BLaER1 treated with 17β-estradiol and CSF1 and Interleukin-3, amounts not matched to agents 10 nM and 100 nM (cell line): Measurements from ENCODE around the gene SYCE3.
A peak's percentile ranks its signal among the peaks of the same experiment; 100 is the strongest.

ENCODE experiments used
- H3K27ac ChIP-seq, 11 experiments: shearing (Covaris generic); formaldehyde crosslinking; 2 replicates each; pipeline ENCODE4 v1.8.1; 2022
- H3K27me3 ChIP-seq, 11 experiments: shearing (Covaris generic); formaldehyde crosslinking; 2 replicates each; pipeline ENCODE4 v1.8.1; 2022
- H3K36me3 ChIP-seq, 11 experiments: shearing (Covaris generic); formaldehyde crosslinking; 2 replicates each; pipeline ENCODE4 v1.8.1; 2022
- H3K4me1 ChIP-seq, 10 experiments: shearing (Covaris generic); formaldehyde crosslinking; 2 replicates each; pipeline ENCODE4 v1.8.1; 2022
- H3K4me2 ChIP-seq, 11 experiments: shearing (Covaris generic); formaldehyde crosslinking; 2 replicates each; pipeline ENCODE4 v1.8.1; 2022
- H3K4me3 ChIP-seq, 10 experiments: shearing (Covaris generic); formaldehyde crosslinking; 2 replicates each; pipeline ENCODE4 v1.8.1; 2022
- H3K9ac ChIP-seq, 11 experiments: shearing (Covaris generic); formaldehyde crosslinking; 2 replicates each; pipeline ENCODE4 v1.8.1; 2022
- H3K9me3 ChIP-seq, 11 experiments: shearing (Covaris generic); formaldehyde crosslinking; replicated peaks in 1 of 11; 2 replicates each; pipeline ENCODE4 v1.8.1; 2022
- H4K20me1 ChIP-seq, 11 experiments: shearing (Covaris generic); formaldehyde crosslinking; 2 replicates each; pipeline ENCODE4 v1.8.1; 2022
- Cebpa-rat ChIP-seq, 11 experiments: shearing (Covaris generic); IDR thresholded peaks; 2 replicates each; pipeline ENCODE4 v1.8.1; 2022

SYCE3 gene

DNA sequence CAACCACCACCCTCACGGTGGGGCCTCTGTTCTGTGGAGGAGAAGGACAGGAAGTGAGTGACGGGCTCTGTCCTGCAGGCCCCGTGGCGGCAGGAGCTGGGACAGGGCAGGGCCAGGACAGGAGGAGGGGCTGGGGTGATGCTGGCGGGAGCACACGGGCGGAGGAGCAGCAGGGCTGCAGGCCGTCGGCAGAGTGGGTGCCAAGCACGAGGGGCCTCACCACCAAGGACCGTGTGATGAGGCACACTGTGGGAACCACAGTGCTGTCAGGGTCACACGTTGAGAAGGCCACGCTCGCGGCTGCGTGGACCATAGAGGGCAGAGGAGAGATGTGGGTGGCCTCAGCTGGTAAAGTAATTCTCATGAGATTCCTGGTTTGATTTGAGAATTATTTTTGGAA, 45.8 kb downstream of the SYCE3 start:
- peaks cover 39 to 96% (median 83%) of the 10 kb centered on the region in 11 experiments for H3K36me3 ChIP-seq

DNA sequence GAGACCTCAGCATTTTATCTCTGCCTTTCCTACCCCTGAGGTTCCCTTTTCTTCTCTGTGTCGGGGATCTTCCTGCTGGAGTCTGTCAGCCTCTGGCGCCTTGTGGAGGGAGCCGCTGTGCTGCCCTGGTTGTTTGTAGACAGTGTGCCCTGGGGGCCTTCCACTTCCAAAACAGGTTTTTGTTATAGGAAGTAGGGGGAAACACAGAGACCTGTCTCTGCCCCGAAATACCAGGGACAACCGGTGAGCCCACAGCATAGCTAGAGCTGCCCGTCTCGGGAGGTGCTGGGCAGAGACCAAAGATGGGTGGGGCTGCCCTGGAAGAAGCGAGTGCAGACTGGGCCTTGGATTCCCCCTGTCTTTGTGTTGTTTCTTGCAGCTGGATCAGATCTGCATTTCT, 46.7 kb downstream of the SYCE3 start:
- no peak for TF ChIP-seq Cebpa-rat (IDR thresholded peaks at IDR 0.05)
- Histone ChIP-seq H4K20me1 (peaks cover 0 to 79% (median 64%) of the 10 kb centered on the region in 11 experiments; a peak in 17 of 22 replicates), H3K4me1 (peaks cover 0 to 19% (median 15%) of the 10 kb centered on the region in 10 experiments; a peak in 15 of 20 replicates), H3K4me3 (no peak overlapping the region), H3K9ac (peak overlapping the region in 6 of 11 experiments; percentile 4 to 48 (median 24); a peak in 4 of 22 replicates), H3K9me3 (no peaks in the 10 kb centered on the region), H3K27ac (no peak overlapping the region), H3K36me3 (peaks cover 31 to 94% (median 80%) of the 10 kb centered on the region in 11 experiments), H3K4me2 (peak overlapping the region in 5 of 11 experiments; percentile 24 to 57 (median 36); a peak in 8 of 22 replicates), H3K27me3 (no peaks in the 10 kb centered on the region)

More for the DNA sequence above, 45.8 kb downstream of the SYCE3 start:
- Histone ChIP-seq H3K9ac (peak overlapping the region in 2 of 11 experiments; percentile 23 to 39; a peak in 2 of 22 replicates), H3K4me3 (no peak overlapping the region), H3K27me3 (no peaks in the 10 kb centered on the region), H3K9me3 (no peaks in the 10 kb centered on the region), H3K27ac (no peak overlapping the region), H4K20me1 (peaks cover 0 to 84% (median 64%) of the 10 kb centered on the region in 11 experiments; a peak in 17 of 22 replicates), H3K4me1 (peaks cover 0 to 19% (median 15%) of the 10 kb centered on the region in 10 experiments; a peak in 15 of 20 replicates), H3K4me2 (peak overlapping the region in 2 of 11 experiments; percentile 49 to 57; a peak in 2 of 22 replicates)
- TF ChIP-seq Cebpa-rat (IDR thresholded peaks at IDR 0.05) = no peak

- Histone ChIP-seq H3K4me2 (no peak overlapping the region), H3K9ac (0 out of 22 replicates have a peak overlapping the region, but pooled peaks of 2 of the 11 experiments have one; percentile 3 to 13), H3K4me1 (peaks cover 20 to 40% (median 32%) of the 10 kb centered on the region in 10 experiments), H3K27ac (no peak overlapping the region), H3K36me3 (peaks cover 11 to 82% (median 58%) of the 10 kb centered on the region in 11 experiments), H4K20me1 (peaks cover 0 to 85% (median 64%) of the 10 kb centered on the region in 11 experiments; a peak in 17 of 22 replicates), H3K4me3 (no peak overlapping the region), H3K27me3 (no peaks in the 10 kb centered on the region), H3K9me3 (no peaks in the 10 kb centered on the region)
- TF ChIP-seq Cebpa-rat (IDR thresholded peaks at IDR 0.05) = no peak
These were observed 49.5 kb downstream of the SYCE3 start for GRCh38 chr22:50513175-50513574.

GRCh38 chr22:50508897-50509296, 53.8 kb downstream of the SYCE3 start:
- Histone ChIP-seq H3K4me3 (peak overlapping the region; percentile 60 to 80 (median 70)), H4K20me1 (peaks cover 0 to 72% (median 54%) of the 10 kb centered on the region in 11 experiments; a peak in 20 of 22 replicates), H3K9me3 (no peaks in the 10 kb centered on the region), H3K4me2 (peak overlapping the region; percentile 81 to 99 (median 92)), H3K36me3 (peaks cover 16 to 60% (median 39%) of the 10 kb centered on the region in 11 experiments), H3K27ac (peak overlapping the region in 10 of 11 experiments; percentile 61 to 88 (median 83); a peak in 18 of 22 replicates), H3K4me1 (peaks cover 35 to 48% (median 44%) of the 10 kb centered on the region in 10 experiments), H3K9ac (peak overlapping the region; percentile 75 to 91 (median 86)), H3K27me3 (no peaks in the 10 kb centered on the region)
- TF ChIP-seq Cebpa-rat (IDR thresholded peaks at IDR 0.05) = no peak

DNA sequence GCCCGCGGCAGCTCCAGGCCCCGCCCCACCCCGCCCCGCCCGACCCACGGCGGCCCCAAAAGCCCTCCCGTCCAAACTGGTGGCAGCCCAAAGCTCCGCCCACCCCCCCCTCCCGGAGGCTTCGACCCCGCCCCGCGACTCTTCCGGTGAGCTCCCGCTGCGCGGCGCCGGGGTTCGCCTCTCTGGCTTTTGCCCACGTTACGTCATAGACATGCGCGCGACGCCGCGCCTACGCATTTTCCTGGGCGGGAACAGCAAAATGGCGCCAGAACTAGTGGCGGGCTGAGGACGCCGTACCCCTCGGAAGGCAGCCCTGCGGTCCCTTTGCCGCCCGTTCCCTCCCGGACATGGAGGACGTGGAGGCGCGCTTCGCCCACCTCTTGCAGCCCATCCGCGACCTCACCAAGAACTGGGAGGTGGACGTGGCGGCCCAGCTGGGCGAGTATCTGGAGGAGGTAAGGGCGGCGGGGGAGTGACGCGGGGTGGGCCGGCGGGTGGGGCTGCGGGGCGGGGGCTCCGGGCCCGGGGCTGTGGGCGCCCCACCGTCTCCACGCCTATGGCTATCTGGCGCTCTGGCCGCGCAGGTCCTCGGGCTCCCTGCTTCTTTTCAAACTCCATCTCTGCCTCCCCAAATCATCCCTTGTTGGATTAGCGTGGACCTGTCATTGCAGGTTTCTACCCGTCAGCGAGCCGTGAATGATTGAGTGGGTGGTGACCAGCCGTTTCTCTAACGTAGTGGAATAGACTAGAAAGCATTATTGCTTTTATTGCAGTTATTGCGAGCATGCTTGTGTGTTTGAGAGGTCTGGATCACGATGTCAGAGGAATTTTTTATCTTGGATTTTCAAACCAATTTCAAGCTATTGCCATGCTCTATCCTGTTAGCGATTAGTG, 54.5 kb downstream of the SYCE3 start, which contains the start of gene NCAPH2:
Gene NCAPH2, plus strand, starts transcription at position 234 of the 894 bp plus-strand sequence. Its CDS starts 114 bp downstream, at position 348.
- peaks cover 35 to 48% (median 44%) of the 10 kb centered on the region in 10 experiments for H3K4me1 ChIP-seq
- peaks cover 17 to 56% (median 36%) of the 10 kb centered on the region in 11 experiments for H3K36me3 ChIP-seq
- H3K4me2 ChIP-seq = peak within 1 kb of the TSS; percentile 94 to 100 (median 99)
- H4K20me1 ChIP-seq = peaks cover 0 to 65% (median 47%) of the 10 kb centered on the region in 11 experiments; a peak in 20 of 22 replicates
- peak within 1 kb of the TSS; percentile 70 to 88 (median 86) for H3K27ac ChIP-seq
- H3K9me3 ChIP-seq = no peaks in the 10 kb centered on the region
- peak within 1 kb of the TSS; percentile 81 to 92 (median 89) for H3K9ac ChIP-seq
- TF ChIP-seq Cebpa-rat (IDR thresholded peaks at IDR 0.05) = no peak
- peak within 1 kb of the TSS; percentile 81 to 97 (median 92) for H3K4me3 ChIP-seq
- H3K27me3 ChIP-seq = no peaks in the 10 kb centered on the region

GRCh38 chr22:50507421-50507990, 55.2 kb downstream of the SYCE3 start, which contains the start of gene LMF2:
TSS of gene LMF2 (minus strand) at chr22:50507702. CDS start at chr22:50507675, 27 bp downstream.
- H3K9me3 ChIP-seq = no peaks in the 10 kb centered on the region
- H3K4me1 ChIP-seq = peaks cover 35 to 48% (median 45%) of the 10 kb centered on the region in 10 experiments
- H3K4me3 ChIP-seq = peak within 1 kb of the TSS; percentile 81 to 97 (median 92)
- peak within 1 kb of the TSS; percentile 81 to 92 (median 89) for H3K9ac ChIP-seq
- H3K27me3 ChIP-seq = no peaks in the 10 kb centered on the region
- peaks cover 24 to 56% (median 39%) of the 10 kb centered on the region in 11 experiments for H3K36me3 ChIP-seq
- no peak for TF ChIP-seq Cebpa-rat (IDR thresholded peaks at IDR 0.05)
- H3K4me2 ChIP-seq = peak within 1 kb of the TSS; percentile 94 to 100 (median 99)
- peaks cover 0 to 64% (median 45%) of the 10 kb centered on the region in 11 experiments; a peak in 20 of 22 replicates for H4K20me1 ChIP-seq
- H3K27ac ChIP-seq = peak within 1 kb of the TSS; percentile 70 to 88 (median 86)

DNA sequence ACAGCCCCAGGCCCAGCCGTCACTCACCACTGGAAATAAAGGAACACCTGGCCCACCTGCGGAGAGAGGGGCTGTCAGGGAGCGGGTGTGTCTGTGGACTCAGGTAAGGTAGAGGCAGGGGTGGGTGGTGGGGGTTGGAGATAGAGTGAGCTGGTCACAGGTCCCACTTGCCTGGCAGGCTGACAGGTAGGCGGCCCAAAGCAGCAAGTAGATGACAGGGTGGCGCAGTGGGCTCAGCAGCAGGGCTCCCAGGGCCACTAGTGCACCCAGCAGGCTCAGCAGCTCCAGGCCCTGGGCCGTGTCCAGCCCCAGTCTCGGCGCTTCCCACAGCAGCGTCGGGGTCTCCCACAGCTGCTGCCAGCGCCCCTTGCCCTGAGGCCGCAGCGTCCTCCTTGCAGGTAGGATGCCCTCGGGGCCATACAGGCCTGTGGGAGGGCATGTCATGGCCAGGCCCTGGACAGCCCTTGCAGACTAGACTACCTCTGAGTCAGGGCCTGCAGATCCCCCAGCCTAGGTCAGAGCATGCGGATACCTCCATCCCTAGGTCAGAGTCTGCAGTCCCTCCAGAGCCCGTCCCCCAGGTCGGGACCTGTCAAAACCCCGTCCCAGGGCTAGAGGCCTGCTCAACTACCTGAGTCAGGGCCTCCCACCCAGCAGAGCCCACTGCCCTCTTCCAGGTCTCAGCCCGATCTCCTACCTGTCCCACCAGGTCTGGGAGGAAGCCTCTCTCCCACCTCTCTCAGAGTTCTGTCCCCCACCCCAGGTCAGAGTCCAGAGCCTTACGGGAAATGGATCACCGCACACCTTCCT, 55.9 kb downstream of the SYCE3 start:
- H3K36me3 ChIP-seq = peaks cover 27 to 56% (median 43%) of the 10 kb centered on the region in 11 experiments
- peaks cover 0 to 64% (median 44%) of the 10 kb centered on the region in 11 experiments; a peak in 20 of 22 replicates for H4K20me1 ChIP-seq
- H3K9me3 ChIP-seq = no peaks in the 10 kb centered on the region
- H3K4me1 ChIP-seq = peaks cover 35 to 49% (median 45%) of the 10 kb centered on the region in 10 experiments
- H3K27ac ChIP-seq = peak overlapping the region; percentile 70 to 86 (median 79)
- peak overlapping the region; percentile 81 to 92 (median 89) for H3K9ac ChIP-seq
- H3K4me3 ChIP-seq = peak overlapping the region; percentile 81 to 97 (median 92)
- no peak for TF ChIP-seq Cebpa-rat (IDR thresholded peaks at IDR 0.05)
- H3K27me3 ChIP-seq = no peaks in the 10 kb centered on the region
- H3K4me2 ChIP-seq = peak overlapping the region; percentile 85 to 100 (median 99)
